Measurements from ENCODE around the gene SHTN1.

The SHTN1 gene

DNA sequence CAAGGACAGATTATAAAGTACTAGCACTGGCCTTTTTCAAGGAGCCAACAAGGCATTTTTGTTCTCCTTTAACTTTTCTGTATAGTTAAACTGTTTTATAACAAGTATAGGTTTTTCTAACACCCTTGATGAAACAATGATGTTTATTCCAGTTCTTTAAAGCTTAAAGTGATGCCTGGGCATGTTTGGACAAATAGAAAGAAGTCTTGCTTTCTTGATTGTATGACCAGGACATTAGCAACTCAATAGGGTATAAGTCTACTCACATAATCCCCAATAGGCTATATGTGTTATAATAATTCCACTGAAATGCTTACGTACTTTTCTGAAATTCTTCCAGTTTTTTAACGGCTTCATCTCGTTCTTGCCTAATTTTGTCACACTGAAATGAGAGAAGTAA lies 36.7 kb downstream of the SHTN1 start:
- no peak for TF ChIP-seq CTCF (conservative IDR thresholded peaks at IDR 0.05; ENCODE audit: low read depth)
- H3K27ac ChIP-seq: no peak overlapping the region
- ChIA-PET POLR2A (ENCODE audit: low non-redundant PET) (no interaction called here), CTCF (interaction anchor here (0.6 to 1.0 kb wide), 2 partner anchors 170 to 171 kb away, joined by 3 to 5 read pairs; no protein-coding TSS in a partner anchor)
- no peak for DNase-seq (ENCODE audit: low spot score)

DNA sequence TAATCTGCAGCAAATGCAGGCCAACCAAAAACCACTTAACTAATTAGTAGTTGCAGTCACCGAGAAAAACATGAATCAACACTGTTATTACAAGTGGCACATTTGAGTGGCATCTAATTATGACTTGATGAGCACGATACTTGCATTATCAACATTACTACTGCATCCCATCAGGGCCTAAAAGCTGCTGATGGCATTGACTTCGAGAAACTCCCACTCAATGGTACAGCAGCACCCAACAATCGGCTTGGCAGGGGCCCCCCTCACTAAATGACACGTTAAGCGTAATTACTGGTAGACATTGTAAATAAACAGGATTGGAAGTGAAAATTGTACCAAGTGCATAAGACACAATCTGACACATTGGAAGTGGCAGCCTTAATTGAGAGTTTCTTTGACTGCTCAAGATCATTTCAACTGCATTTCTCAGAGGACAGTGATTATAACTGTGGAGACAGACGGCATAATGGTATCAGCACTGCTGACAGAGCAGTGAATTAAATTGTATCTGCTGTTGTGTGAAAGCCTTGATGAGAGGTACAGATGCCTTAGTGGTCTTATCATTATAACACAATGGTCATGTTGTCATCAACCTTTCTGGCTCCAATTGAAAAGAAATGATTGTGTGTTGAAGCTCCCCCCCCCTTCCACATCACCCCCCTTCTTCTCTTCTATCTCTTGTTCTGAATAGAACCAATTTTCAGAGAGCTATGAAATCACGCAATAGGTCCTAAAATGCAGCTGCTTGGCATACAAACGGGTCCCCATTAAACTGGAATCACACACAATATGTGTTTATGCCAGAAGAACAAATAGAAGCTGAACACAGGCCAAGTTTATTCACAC lies 43.4 kb downstream of the SHTN1 start:
- CTCF ChIA-PET: no interaction called here
- H3K27ac ChIP-seq: no peak overlapping the region
- POLR2A ChIA-PET (ENCODE audit: low non-redundant PET): no interaction called here
- no peak for DNase-seq (ENCODE audit: low spot score)
- no peak for TF ChIP-seq CTCF (conservative IDR thresholded peaks at IDR 0.05; ENCODE audit: low read depth)

DNA sequence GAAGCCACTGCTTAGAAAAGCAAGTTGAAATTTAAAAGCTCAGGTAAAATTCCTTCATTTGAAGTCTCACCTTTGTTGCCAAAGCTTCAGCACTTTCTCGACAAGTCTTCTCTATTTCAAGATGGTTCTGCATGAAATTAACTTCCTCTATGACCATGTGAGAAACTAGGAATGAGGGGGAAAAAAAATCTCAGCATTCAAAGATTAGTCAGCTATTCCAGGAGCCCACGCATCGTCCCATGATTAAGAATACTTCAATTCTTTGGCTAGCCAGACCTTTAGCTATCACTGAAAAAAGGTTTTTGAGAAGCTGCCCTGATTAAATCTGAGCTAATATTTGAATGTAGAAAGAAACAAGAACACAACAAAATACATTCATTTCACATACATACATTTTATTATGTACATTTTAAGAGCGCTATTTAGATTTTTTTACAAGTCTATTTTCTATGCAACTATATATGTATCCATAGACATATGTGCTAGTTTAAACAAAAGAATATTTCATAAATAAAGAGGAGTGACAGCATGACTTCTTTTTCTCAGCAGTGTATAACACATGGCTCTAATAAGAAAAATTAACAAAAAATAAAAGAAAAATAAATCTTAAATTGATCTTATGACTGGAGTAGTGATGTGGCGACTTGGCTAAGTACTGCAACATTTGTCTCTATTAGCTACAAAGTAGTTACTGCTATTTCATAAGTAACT lies 44.8 kb downstream of the SHTN1 start:
- CTCF ChIA-PET: interaction anchor here (0.6 to 0.7 kb wide), 3 partner anchors 120 to 1149 kb away, joined by 3 to 6 read pairs (median 4); no protein-coding TSS in a partner anchor
- POLR2A ChIA-PET (ENCODE audit: low non-redundant PET): no interaction called here
- no peak for TF ChIP-seq CTCF (conservative IDR thresholded peaks at IDR 0.05; ENCODE audit: low read depth)
- no peak overlapping the region for H3K27ac ChIP-seq
- DNase-seq (ENCODE audit: low spot score): no peak

- POLR2A ChIA-PET (ENCODE audit: low non-redundant PET): no interaction called here
- CTCF ChIA-PET: interaction anchor here (0.7 kb wide), 1 partner anchor 585 kb away, joined by 3 read pairs; no protein-coding TSS in a partner anchor
- TF ChIP-seq CTCF (conservative IDR thresholded peaks at IDR 0.05; ENCODE audit: low read depth): no peak
- no peak overlapping the region for H3K27ac ChIP-seq
- no peak for DNase-seq (ENCODE audit: low spot score)
These were observed 52.3 kb downstream of the SHTN1 start for GRCh38 chr10:116952729-116953128.

DNA sequence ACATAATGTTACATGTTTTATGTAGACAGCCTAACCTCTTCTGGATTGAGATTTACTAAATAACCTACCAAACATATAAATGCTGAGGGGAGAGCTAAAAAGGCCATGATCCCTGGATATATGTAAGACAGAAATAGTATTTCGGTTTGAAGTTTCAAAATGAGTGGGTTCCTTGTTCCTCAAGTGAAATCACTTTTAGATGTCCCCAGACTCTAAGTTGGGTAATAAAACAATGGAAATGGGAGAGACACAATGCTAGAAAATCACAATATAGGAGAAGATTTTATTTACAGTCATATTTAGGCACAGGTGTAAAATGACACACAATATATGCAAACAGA lies 56.5 kb downstream of the SHTN1 start:
- POLR2A ChIA-PET (ENCODE audit: low non-redundant PET): no interaction called here
- H3K27ac ChIP-seq: no peak overlapping the region
- no peak for TF ChIP-seq CTCF (conservative IDR thresholded peaks at IDR 0.05; ENCODE audit: low read depth)
- CTCF ChIA-PET: no interaction called here
- no peak for DNase-seq (ENCODE audit: low spot score)

DNA sequence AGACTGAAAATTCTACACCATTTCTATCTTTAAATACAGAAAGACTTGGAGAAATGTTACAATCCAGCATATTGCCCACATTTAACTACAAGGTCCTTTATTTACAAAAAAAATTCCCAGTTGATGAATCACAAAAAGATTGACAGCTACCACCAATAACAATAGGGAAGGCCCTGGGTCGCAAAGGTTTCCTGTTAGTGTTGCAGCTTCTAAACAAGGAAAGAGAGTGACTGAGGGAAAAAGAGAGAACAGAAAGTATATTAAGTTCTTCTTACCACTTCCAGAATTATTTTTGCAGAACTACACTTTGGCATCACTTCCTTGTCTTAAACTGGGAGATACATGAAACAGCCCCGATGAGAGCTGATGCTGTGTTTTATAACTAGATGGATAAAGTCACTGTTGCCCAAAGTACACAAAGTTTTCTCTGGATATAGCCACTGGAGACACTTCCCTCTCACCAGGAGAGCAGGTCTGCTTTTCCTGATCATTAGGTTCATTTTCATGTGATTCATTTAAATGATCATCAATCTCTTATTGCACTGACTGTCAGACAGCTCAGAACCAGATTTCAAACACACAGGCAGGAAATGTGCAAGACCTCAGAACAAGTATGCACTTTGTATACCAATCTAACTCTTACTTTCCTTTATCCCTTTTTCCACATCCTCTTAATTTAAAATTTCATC lies 57.0 kb downstream of the SHTN1 start:
- ChIA-PET CTCF (interaction anchor here (0.6 kb wide), 1 partner anchor 99 kb away, joined by 3 read pairs; the partner anchor contains the start of gene ENO4), POLR2A (ENCODE audit: low non-redundant PET) (no interaction called here)
- no peak overlapping the region for H3K27ac ChIP-seq
- peak; percentile 77 for DNase-seq (ENCODE audit: low spot score)
- no peak for TF ChIP-seq CTCF (conservative IDR thresholded peaks at IDR 0.05; ENCODE audit: low read depth)

All from RWPE1 (cell line).